ENCODE data around the gene CD40.
A peak's percentile ranks its signal among the peaks of the same experiment; 100 is the strongest.

CD40 gene

DNA sequence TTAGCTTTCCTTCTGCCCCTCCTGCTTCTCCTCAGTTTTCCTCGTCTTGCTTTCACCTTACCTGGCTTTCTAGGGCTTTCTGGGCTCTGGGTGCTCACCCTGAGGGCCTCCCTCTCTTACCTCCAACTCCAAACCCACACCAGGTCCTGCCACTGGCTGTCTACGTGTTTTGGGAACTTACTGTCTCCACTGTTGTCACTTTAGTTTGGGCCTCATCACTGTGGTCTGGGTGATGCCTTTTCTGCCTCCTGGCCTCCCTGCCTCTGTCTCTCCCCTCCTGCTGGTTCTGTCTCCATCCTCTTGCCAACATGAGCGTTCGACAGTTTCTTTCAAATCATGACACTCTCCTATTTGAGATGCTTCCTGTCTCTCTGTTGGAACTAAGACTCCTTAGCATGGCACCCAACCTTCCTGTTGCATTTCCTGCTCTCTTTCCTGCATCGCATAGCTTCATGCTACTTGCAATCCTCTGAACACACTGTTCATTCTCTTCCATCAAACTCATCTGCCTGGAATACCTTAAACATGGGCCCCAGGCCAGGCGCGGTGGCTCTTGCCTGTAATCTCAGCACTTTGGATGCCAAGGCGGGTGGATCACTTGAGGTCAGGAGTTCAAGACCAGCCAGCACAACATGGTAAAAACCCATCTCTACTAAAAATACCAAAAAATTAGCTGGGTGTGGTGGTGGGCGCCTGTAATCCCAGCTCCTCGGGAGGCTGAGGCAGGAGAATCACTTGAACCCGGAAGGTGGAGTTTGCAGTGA, 5.5 kb downstream of the CD40 start:
- no peak for DNase-seq

- DNase-seq = no peak
Observed at GRCh38 chr20:46126440-46127056, 8.4 kb downstream of the CD40 start.

DNA sequence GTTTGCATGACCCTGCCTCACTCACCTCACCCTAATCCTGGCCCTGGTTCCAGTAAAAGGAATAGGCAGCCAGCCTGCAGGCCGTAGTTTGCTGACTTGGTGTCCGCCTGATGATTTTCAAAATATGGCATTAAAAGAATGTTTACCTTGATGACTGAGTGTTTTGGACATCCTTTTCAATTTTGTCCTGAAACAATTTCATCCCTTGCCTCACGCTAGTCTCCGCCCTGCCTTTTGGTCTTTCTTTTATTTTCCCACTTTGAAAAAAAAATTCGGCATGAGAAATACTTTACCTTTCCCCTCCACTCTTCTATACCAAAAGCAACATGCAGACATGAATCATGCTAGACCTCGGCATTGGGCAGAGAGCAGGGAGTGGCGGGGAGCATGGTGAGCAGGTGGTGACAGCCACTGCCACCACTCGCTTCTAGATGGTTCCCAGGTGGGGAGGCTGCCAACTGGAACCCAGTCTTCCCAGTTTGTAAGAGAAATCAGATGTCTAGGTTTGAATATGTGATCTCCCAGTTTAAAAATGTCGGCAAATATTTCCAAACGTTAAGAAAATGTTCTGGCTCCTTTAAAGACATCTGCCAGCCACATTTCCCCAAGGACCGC, 9.4 kb downstream of the CD40 start:
- DNase-seq = no peak

- no peak for DNase-seq
Observed at GRCh38 chr20:46128310-46129151, 10.4 kb downstream of the CD40 start.

DNA sequence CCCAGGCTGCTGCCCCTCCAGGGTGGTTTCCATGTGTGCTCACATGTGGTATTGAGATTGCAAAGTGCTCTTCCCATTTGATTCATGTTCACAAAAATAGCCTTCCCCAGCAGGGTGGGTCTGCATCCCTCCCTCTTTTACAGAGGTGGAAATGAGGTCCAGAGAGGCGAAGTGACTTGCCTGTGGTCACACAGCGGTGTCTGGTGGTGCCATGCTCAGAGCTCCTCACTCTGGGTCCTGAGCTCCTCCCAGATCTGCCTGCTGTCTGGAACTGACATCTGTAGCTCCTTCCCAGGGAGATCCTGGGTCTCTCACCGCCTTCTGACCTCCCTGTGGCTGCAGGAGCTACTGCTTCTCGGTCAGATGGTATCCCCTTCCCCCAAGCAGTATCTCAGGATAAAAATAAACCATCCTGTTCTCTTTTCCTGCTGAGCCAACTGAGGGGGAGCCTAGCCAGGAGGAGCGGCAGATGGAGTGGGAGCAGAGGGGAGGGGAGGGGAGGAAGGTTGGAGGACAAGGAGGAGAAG, 11.9 kb downstream of the CD40 start:
- no peak for DNase-seq

GRCh38 chr20:46130534-46130933, 12.4 kb downstream of the CD40 start:
- no peak for DNase-seq

DNA sequence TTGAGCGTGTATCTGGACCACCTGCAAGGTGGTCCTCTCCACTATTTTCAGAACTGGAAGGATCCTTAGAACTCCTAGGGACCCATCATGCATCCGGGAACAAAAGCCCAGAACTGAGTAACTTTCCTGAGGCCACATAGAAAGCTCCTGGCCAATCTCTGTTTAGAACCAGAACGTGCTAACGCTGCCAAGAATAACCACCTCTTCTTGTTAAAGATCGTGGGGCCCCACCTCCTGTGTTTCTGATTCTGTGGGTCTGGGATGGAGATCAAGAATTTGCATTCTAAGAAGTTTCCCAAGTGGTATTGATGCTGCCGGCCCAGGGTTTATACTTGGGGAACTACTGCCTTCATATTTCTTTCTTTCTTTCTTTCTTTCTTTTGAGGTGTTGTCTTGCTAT, 13.3 kb downstream of the CD40 start:
- DNase-seq = no peak

GRCh38 chr20:46132705-46133120, 14.6 kb downstream of the CD40 start:
- DNase-seq = peak; percentile 40

DNA sequence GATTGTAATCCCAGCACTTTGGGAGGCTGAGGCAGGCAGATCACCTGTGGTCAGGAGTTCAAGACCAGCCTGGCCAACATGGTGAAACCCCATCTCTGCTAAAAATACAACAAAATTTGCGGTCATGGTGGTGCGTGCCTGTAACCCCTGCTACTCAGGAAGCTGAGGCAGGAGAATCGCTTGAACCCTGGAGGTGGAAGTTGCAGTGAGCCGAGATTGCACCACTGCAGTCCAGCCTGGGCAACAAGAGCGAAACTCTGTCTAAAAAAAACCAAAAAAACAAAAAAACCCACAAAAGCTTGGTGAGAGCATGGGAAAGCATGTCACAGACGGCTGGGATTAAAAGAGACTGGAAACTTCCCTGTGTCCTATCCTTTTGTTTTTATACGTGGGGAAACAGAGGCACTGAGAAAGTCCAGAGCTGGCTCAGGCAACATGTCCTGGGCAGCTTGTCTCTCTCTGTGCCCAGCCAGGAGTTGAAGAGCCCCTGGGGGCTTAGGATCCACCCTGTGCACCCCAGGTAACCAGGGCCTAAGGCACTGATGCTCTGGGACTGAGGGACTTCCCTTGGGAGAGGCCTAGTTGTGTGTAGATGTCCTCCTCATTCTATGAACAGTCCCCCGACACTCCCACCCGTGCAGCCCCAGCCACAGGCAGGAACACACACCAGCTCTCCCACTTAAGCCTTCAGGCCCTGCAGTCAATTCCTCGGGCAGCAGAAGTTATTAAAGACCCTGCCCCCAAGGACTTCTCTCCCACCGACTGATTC, 16.0 kb downstream of the CD40 start:
- DNase-seq = peak; percentile 10

DNA sequence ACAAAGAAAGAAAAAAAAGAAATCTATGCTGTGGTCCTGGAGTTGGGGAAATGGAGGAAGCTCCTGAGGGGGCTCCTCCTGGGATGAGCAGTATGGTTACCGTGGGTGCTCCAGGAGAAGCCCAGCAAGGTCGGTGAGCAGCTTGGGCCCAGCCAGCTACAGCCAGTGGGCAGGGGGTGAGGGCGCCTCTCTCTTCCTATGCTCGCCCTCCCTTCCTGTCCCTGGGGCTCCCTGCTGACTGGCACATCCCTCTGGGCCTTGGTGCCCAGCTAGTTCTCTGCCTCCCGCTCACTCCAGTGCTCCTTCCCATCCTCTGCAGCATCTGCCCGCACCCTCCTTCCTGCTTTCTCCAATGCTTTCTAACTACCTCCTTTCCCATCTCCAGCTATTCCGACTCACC, 16.6 kb downstream of the CD40 start:
- DNase-seq = no peak

DNA sequence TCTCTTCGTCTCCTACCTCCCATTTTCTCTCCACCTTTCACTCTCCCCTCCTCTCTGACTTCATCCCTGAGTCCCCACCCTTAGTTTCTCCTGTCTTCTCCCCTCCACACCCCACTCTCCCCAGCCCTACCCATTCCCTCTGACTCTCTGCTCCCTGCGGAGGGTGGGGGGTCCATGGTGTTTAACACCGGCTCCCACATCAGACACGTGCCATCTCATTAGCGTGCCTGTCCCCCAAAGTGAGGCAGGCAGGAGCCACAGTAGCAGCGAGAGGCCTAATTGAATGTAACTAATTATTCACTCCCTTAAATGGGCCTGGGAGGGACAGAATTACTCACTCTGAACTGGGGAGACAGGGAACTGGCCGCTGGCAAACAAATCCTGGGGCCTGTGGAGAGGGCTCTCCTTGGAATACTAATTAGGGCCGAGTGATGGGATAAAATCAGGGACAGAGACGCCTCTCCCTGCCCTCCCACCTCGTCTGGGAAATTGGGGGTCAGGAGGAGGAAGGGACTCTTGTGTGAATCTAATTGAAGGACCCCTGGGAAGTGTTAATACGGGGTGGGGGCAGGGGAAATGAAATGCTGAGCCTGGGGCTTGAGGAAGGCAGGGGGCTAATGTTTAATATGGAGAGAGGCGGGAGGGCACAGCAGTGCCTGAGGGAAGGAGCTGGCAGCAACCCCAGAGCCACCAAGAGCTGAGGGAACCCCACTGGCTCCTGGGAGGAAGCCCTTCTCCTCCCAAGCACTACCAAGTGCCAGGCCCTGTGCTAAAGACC, 17.9 kb downstream of the CD40 start:
- DNase-seq = no peak

GRCh38 chr20:46137816-46138215, 19.7 kb downstream of the CD40 start:
- DNase-seq = no peak

DNA sequence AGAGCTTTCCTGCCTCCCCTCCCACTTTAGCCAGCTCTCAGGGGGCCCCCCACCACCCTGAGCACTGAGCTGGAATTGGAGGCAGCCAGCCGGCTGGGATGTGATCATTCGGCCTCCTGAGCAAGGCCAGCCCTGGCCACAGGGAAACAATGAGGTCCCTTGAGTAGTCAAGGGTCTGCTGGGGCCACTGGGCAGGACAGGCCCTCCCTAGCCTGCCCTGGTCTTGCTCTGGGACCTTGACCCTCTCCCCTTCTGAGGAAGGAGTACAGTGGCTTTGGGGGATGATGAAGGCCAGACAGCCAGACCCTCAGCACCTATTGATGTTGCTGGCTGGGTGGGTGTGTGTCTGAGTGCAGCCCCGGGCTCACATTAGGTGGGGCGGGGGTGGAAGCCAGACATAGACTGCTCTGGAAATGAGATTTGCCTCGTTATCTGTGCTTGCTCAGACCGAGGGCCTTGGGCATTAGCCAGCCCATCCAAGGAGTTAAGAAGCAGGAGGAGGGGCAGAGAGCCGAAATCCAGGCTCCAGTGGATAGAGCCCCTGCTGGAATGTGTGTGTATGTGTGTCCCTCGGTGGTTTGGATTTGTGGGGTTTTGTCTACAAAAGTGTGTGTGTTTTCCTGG, 21.3 kb downstream of the CD40 start:
- no peak for DNase-seq

DNA sequence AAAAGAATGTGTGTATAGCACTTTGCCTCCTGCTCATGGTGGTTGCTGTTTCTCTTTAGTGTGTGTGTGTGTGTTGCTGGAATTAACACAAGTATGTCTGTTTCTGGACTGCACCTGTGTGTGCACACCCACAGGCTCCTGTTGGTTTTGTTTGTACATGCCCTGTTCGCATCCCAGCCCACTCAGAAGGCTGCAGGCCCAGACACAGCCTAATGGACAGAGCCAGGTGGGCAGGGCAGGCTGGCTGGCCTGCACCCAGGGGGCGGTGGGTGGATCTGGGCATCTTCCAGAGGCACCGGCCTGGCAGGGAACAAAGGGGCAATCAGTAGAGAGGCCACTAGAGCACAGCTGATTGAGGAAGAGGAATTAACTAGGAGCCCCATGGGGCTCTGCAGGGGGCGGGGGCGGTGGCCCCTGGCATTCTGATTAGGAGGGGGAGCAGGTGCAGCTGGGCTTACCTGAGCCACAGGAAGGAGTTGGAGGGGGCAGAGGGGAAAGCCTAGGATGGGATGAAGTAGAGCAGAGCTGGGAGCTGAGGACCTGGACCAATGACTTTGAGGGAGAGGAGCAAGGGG, 21.9 kb downstream of the CD40 start:
- no peak for DNase-seq

- no peak for DNase-seq
Observed at GRCh38 chr20:46142124-46142523, 24.0 kb downstream of the CD40 start.

GRCh38 chr20:46144432-46145025, 26.4 kb downstream of the CD40 start:
- DNase-seq = no peak

DNA sequence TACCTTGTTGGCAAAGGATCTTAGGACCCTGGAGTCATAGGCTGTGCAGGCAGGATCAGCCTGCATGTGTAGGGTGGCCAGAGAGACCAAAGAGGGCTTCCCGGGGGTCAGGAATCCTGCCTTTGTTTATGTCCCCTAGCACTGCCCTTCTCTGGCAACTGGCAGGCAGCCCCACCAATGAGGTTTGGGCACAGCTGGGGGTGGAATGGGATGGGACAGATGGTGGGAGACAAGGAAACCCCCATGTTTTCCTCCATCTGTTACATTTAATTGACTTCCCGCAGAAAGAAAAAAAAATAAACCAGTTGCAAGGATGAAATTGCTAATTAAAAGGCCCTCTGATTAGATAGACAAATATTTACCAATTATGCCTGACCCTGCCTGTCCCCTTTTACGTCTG, 27.6 kb downstream of the CD40 start:
- DNase-seq = no peak

DNA sequence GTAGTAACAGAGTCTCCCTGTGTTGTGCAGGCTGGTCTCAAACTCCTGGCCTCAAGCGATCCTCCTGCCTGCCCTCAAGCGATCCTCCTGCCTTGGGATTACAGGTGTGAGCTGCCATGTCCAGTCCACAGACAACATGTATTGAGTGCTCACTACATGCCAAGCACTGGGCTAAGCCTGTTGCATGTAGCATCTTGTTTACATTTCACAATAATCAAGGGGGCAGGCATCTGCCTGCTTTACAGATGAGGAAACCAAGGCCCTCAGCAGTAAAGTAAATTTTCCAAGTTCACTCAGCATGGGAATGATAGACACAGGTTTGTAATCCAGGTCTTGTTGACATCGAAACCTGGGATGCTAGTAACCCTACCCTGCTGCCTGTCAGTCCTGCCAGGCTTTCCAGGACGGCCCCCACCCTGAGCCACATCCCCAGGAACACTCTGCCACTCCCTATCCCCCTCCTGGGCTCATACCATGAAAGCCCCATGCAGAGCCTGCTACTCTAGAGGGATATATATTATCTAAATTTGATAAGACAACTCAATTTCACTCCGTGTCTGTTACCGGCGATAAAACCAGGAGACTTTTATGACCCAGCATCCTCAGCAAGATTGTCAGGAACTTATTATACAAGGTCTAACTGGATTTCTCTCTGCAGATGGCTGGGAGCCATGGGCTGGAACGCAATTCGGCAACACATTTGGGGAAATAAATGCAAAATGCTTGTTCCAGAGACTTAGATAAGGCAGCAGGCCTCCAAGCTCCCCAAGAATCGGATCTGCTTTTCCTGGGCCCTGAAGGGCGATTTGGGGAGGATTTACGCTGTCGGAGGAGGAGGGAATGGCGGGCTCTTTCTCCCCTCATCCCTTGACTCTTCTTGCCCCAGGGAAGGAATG, 30.4 kb downstream of the CD40 start:
- DNase-seq = no peak

GRCh38 chr20:46150943-46151342, 32.8 kb downstream of the CD40 start:
- no peak for DNase-seq

Data from MV-4-11 (cell line).